DOHH2 (cell line): ENCODE data around the gene EOGT.

Experiments
- H3F3A ChIP-seq: fragments of 200-600 bp; sonication (generic), shearing (Covaris generic); 2 replicates; pipeline ENCODE4 v1.6.0; 2016; ENCODE audit warnings: antibody characterized with exemption, mild to moderate bottlenecking; ENCODE audit not compliant: control insufficient read depth, insufficient read depth
- H3K27ac ChIP-seq: fragments of 200-600 bp; sonication (generic); 2 replicates; pipeline ENCODE4 v1.5.1; 2014; ENCODE audit warnings: low read depth, mild to moderate bottlenecking, low read length, moderate library complexity
- H3K27me3 ChIP-seq: fragments of 200-600 bp; sonication (generic); 2 replicates; pipeline ENCODE4 v1.6.1; 2014; ENCODE audit warnings: mild to moderate bottlenecking, low read length, mixed read lengths; ENCODE audit not compliant: control insufficient read depth
- H3K36me3 ChIP-seq: fragments of 200-600 bp; sonication (generic); 2 replicates; pipeline ENCODE4 v1.6.1; 2014; ENCODE audit warnings: mild to moderate bottlenecking, low read length, moderate library complexity, mixed read lengths; ENCODE audit not compliant: control insufficient read depth
- H3K4me1 ChIP-seq: fragments of 200-600 bp; sonication (generic); 2 replicates; pipeline ENCODE4 v1.6.1; 2014; ENCODE audit warnings: mild to moderate bottlenecking, low read length, mixed read lengths; ENCODE audit not compliant: control insufficient read depth
- H3K4me2 ChIP-seq: fragments of 200-600 bp; sonication (generic); 2 replicates; pipeline ENCODE4 v1.6.0; 2014; ENCODE audit warnings: mild to moderate bottlenecking, low read length, moderate library complexity
- H3K4me3 ChIP-seq: fragments of 200-600 bp; sonication (generic); 2 replicates; pipeline ENCODE4 v1.5.1; 2014; ENCODE audit warnings: mild to moderate bottlenecking, low read length, mixed read lengths
- H3K79me2 ChIP-seq: fragments of 200-600 bp; sonication (generic); 2 replicates; pipeline ENCODE4 v1.6.1; 2014; ENCODE audit warnings: mild to moderate bottlenecking, low read length, mixed read lengths; ENCODE audit not compliant: control insufficient read depth
- H3K9me2 ChIP-seq: fragments of 200-600 bp; sonication (generic); replicated peaks from 2 replicates; pipeline ENCODE4 v1.6.1; 2014; ENCODE audit warnings: mild to moderate bottlenecking, low read length, mixed read lengths; ENCODE audit not compliant: control insufficient read depth
- H3K9me3 ChIP-seq: fragments of 200-600 bp; sonication (generic); 2 replicates; pipeline ENCODE4 v1.6.1; 2014; ENCODE audit warnings: antibody characterized with exemption, low read length, mixed read lengths; ENCODE audit not compliant: control insufficient read depth, insufficient read depth
- H4K20me1 ChIP-seq: fragments of 200-600 bp; sonication (generic); 2 replicates; pipeline ENCODE4 v1.6.0; 2014; ENCODE audit warnings: low read depth, mild to moderate bottlenecking, antibody characterized with exemption, low read length, moderate library complexity; ENCODE audit not compliant: control insufficient read depth, insufficient read depth
- EZH2phosphoT487 ChIP-seq: fragments of 200-600 bp; sonication (generic); IDR thresholded peaks from 2 replicates; pipeline ENCODE4 v1.6.1; 2017; ENCODE audit warnings: borderline replicate concordance, mild to moderate bottlenecking, antibody characterized with exemption, low read length, moderate library complexity, mixed read lengths
- TF ChIP-seq, protein P1 (sequence below): fragments of 200-600 bp; sonication (generic); IDR thresholded peaks from one replicate; pipeline ENCODE4 v1.5.1; 2014; ENCODE audit warnings: antibody characterized with exemption, mild to moderate bottlenecking, low read depth, low read length; ENCODE audit not compliant: poor library complexity, severe bottlenecking

EOGT gene

DNA sequence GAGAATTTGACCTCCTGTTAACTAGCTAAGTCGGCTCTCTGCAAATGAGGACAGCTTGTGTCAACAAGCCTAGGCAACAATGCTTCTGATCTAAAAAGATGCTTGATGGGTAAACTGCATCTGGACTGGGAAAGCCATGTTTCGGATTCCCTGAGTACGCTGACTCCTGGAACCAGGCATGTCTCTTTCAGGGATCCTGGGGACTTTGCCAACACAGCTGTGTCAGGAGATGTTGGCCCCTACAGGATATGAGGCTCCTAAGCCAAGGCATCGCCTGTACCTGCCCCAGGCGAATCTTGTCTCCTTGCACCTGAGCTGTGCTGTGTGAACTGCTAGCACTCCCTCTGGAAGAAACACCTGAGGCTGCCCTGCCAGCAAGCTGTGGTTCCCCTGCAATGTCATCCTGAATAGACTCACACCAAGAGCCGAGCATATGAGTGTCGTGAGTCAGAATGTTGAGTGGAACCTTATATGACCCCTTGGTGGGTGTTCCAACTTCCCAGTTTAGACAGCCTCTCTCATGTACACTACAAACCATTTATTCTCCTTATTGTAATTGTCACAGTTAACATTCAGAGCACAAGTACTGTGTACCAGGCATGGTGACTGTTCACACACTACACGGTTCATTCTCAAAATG lies 17.0 kb downstream of the EOGT start:
- no peaks in the 10 kb centered on the region for H3K79me2 ChIP-seq
- no peaks in the 10 kb centered on the region; the same call in 1 of the 2 replicates for H3K36me3 ChIP-seq
- TF ChIP-seq EZH2phosphoT487: no peak
- TF ChIP-seq, protein P1, sequence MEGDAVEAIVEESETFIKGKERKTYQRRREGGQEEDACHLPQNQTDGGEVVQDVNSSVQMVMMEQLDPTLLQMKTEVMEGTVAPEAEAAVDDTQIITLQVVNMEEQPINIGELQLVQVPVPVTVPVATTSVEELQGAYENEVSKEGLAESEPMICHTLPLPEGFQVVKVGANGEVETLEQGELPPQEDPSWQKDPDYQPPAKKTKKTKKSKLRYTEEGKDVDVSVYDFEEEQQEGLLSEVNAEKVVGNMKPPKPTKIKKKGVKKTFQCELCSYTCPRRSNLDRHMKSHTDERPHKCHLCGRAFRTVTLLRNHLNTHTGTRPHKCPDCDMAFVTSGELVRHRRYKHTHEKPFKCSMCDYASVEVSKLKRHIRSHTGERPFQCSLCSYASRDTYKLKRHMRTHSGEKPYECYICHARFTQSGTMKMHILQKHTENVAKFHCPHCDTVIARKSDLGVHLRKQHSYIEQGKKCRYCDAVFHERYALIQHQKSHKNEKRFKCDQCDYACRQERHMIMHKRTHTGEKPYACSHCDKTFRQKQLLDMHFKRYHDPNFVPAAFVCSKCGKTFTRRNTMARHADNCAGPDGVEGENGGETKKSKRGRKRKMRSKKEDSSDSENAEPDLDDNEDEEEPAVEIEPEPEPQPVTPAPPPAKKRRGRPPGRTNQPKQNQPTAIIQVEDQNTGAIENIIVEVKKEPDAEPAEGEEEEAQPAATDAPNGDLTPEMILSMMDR: no peak

DNA sequence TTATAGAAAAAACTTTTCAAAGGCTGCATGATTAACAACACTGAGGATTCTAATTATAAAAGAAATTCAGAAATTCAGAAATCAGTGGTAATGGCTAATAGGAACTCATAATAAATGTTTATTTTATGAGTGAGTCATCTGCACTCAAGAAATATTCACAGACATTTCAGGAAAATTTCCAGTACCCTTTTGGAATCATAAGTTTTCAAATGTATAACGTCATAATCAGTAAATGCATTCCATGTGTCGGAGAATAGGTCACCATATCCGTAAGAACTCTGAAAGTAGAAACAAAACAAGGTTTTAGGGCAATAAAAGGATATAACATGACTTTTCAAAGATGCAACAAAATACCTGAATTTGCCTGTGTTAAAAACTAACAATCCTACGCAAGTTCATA lies 24.7 kb downstream of the EOGT start:
- Histone ChIP-seq H3K27ac (no peak overlapping the region), H3K79me2 (no peaks in the 10 kb centered on the region), H3K4me3 (no peak overlapping the region), H3K4me1 (no peaks in the 10 kb centered on the region), H3K9me2 (no peaks in the 10 kb centered on the region), H4K20me1 (no peaks in the 10 kb centered on the region), H3F3A (no peaks in the 10 kb centered on the region), H3K36me3 (peaks cover 7% of the 10 kb centered on the region), H3K9me3 (no peaks in the 10 kb centered on the region), H3K27me3 (no peaks in the 10 kb centered on the region), H3K4me2 (no peak overlapping the region)
- TF ChIP-seq, protein P1: no peak
- no peak for TF ChIP-seq EZH2phosphoT487

More for the DNA sequence above, 17.0 kb downstream of the EOGT start:
- Histone ChIP-seq H4K20me1 (no peaks in the 10 kb centered on the region), H3K27me3 (no peaks in the 10 kb centered on the region), H3K4me1 (no peaks in the 10 kb centered on the region), H3K4me3 (no peak overlapping the region), H3K9me2 (no peaks in the 10 kb centered on the region), H3K27ac (no peak overlapping the region), H3K4me2 (no peak overlapping the region), H3F3A (no peaks in the 10 kb centered on the region), H3K9me3 (no peaks in the 10 kb centered on the region)

DNA sequence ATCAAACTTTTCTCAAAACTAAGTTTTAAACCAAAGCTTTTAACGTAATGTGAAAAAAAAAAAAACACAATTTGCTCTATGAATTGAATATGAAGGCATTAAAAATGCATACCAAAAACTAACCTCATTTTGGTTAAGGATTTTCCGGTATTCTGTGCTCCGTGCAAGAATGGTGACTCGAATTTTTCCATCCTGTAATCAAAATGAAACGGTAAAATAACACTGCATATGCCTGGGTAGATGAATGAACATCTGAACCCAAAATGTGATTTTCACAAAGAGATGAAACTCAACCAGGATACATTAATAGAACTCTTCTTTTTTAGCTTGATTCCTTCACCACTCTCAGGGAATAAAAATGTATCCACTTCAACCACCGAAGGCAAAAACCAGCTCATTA lies 26.2 kb downstream of the EOGT start:
- no peaks in the 10 kb centered on the region for H3K27me3 ChIP-seq
- no peaks in the 10 kb centered on the region for H4K20me1 ChIP-seq
- no peaks in the 10 kb centered on the region for H3K79me2 ChIP-seq
- TF ChIP-seq EZH2phosphoT487: no peak
- TF ChIP-seq, protein P1: no peak
- H3K9me3 ChIP-seq: no peaks in the 10 kb centered on the region
- peaks cover 7% of the 10 kb centered on the region; the same call in 1 of the 2 replicates for H3K36me3 ChIP-seq
- no peak overlapping the region for H3K4me2 ChIP-seq
- no peak overlapping the region for H3K4me3 ChIP-seq
- no peaks in the 10 kb centered on the region for H3K4me1 ChIP-seq
- H3F3A ChIP-seq: no peaks in the 10 kb centered on the region
- no peaks in the 10 kb centered on the region for H3K9me2 ChIP-seq
- no peak overlapping the region for H3K27ac ChIP-seq
